ENCODE measurements around the gene DOCK9.

- TF ChIP-seq POLR2AphosphoS5 (IDR thresholded peaks at IDR 0.05), result no peak
- no peak for TF ChIP-seq CTCF (IDR thresholded peaks at IDR 0.05)
- no peak for TF ChIP-seq POLR2A (IDR thresholded peaks at IDR 0.05)
Measured at GRCh38 chr13:98792321-98792720, 185.5 kb downstream of the DOCK9 start.

Measured in suprapubic skin (tissue), 4 donors.